ENCODE results near the gene MBP.

- no peak for TF ChIP-seq CTCF (IDR thresholded peaks at IDR 0.05)
- no peak for TF ChIP-seq POLR2AphosphoS5 (IDR thresholded peaks at IDR 0.05; ENCODE audit: low read depth, low read length)
- TF ChIP-seq REST (IDR thresholded peaks at IDR 0.05; ENCODE audit: insufficient read depth in 1 of 2, low read depth in 2 of 2, low read length in 1 of 2): no peak
Observed at GRCh38 chr18:76951456-76952247, 180.9 kb downstream of the MBP start.
